GM12878 (cell line): ENCODE measurements around the gene NCF1. TPM values are rescaled to one million over a fixed set of nuclear protein-coding genes. Genes with fewer than 3 reads are reported as not detected.
"Not testable (repeated sequence)": the region's sequence is repeated elsewhere in the genome, so short reads cannot be mapped to it uniquely, and the experiment has no call there.

Source experiments
- ATAC-seq: fragments of 200-7000 bp; cut with Tn5 transposase; 3 replicates; pipeline ENCODE4 v1.9.1; 2020; ENCODE audit warnings: mild to moderate bottlenecking, moderate library complexity
- BruUV-seq: library from RNA; stranded (reverse); fragments of 400-500 nt; replicated peaks from 2 replicates; lab custom pipeline; 2021; lab: Mats Ljungman, UMichigan
- CTCF ChIA-PET: fragments of 300-600 bp; sonication (Branson Sonifier 250); formaldehyde crosslinking; extraction: SDS; loops from one replicate; lab custom pipeline; 2021; ENCODE audit warnings: inconsistent platforms; lab: Yijun Ruan, JAX
- POLR2A ChIA-PET: fragments of 350-600 bp; formaldehyde crosslinking; extraction: SDS; loops from one replicate; lab custom pipeline; 2021; ENCODE audit warnings: inconsistent platforms; lab: Charles Lee
- RAD21 ChIA-PET: fragments of 300-600 bp; sonication (Branson Sonifier 250); formaldehyde crosslinking; loops from one replicate; lab custom pipeline; 2023; ENCODE audit warnings: antibody characterized with exemption; ENCODE audit not compliant: unreplicated experiment; lab: Charles Lee
- SMC1A ChIA-PET: fragments of 300-600 bp; sonication (Branson Sonifier 250); formaldehyde crosslinking; loops from one replicate; lab custom pipeline; 2023; ENCODE audit not compliant: unreplicated experiment, uncharacterized antibody; lab: Charles Lee
- DNase-seq: peaks from one replicate; pipeline ENCODE4 v3.0.0-alpha.2; 2011; ENCODE audit warnings: low read depth, low spot score
- FAIRE-seq: peaks from 3 replicates; lab custom pipeline; 2011; peaks lifted over from hg19 to GRCh38; lab: Jason Lieb, UNC
- H2AFZ ChIP-seq: 2 replicates; pipeline ENCODE4 v1.6.0; 2011; ENCODE audit warnings: low read depth, low read length, control low read depth; ENCODE audit not compliant: control insufficient read depth
- H3K27ac ChIP-seq: 2 replicates; pipeline ENCODE4 v1.5.1; 2011; ENCODE audit warnings: control low read depth; ENCODE audit not compliant: control insufficient read depth, insufficient read depth
- H3K27me3 ChIP-seq, 2 experiments: replicated peaks in 1 of 2; 2 replicates each; pipeline versions ENCODE4 v1.6.0 to v1.6.1; 2011; ENCODE audit warnings: low read length in 1 of 2; ENCODE audit not compliant: control insufficient read depth in 2 of 2, insufficient read depth in 2 of 2
- H3K36me3 ChIP-seq, 2 experiments: 2 replicates each; pipeline ENCODE4 v1.5.1; 2011; ENCODE audit warnings: low read length in 1 of 2; ENCODE audit not compliant: control insufficient read depth in 2 of 2, insufficient read depth in 2 of 2
- H3K4me1 ChIP-seq: 2 replicates; pipeline ENCODE4 v1.6.1; 2011; ENCODE audit warnings: mild to moderate bottlenecking, low read length, moderate library complexity, mixed read lengths; ENCODE audit not compliant: control insufficient read depth, insufficient read depth
- H3K4me2 ChIP-seq: 2 replicates; pipeline ENCODE4 v1.6.0; 2011; ENCODE audit warnings: control low read depth; ENCODE audit not compliant: control insufficient read depth, insufficient read depth
- H3K4me3 ChIP-seq: fragments of 200-600 bp; sonication (generic); 2 replicates; pipeline ENCODE4 v1.5.1; 2016
- H3K79me2 ChIP-seq: 2 replicates; pipeline ENCODE4 v1.6.0; 2011; ENCODE audit warnings: low read length; ENCODE audit not compliant: control insufficient read depth, insufficient read depth
- H3K9ac ChIP-seq: 2 replicates; pipeline ENCODE4 v1.8.0; 2011; ENCODE audit warnings: low read length, control low read depth, mixed read lengths; ENCODE audit not compliant: control insufficient read depth, insufficient read depth
- H3K9me3 ChIP-seq: replicated peaks from 3 replicates; pipeline ENCODE4 v1.5.1; 2011; ENCODE audit warnings: mild to moderate bottlenecking, low read length; ENCODE audit not compliant: control insufficient read depth, insufficient read depth
- H4K20me1 ChIP-seq: 2 replicates; pipeline ENCODE4 v1.6.0; 2011; ENCODE audit not compliant: control insufficient read depth, insufficient read depth
- WGBS: methylation state at CpG from one replicate; pipeline ENCODE4 v1.1.6; 2016; ENCODE audit warnings: low lambda C conversion rate; ENCODE audit not compliant: insufficient replicate concordance, insufficient coverage; ENCODE audit errors: missing lambda C conversion rate; 5-methylcytosine and 5-hydroxymethylcytosine counted together
- in situ Hi-C: fragments of 300-500 bp; cut with MboI; formaldehyde crosslinking; loops from 9 replicates; pipeline ENCODE4 v1.14.3; 2018; ENCODE audit warnings: mixed read lengths
- intact Hi-C: fragments of 100-400 bp; cut with micrococcal nuclease; formaldehyde crosslinking; loops from one replicate; pipeline ENCODE4 v1.14.2; 2022; ENCODE audit not compliant: unreplicated experiment
- polyA plus RNA-seq, 11 experiments: library from polyadenylated mRNA; depleted of rRNA in 4 of 11; unstranded in 6 of 11; stranded (reverse) in 5 of 11; fragments of >200 nt; fragmentation: Nextera tagmentation in 4 of 11; fragmentation: Illumina TruSeq in 1 of 11; extraction: Ambion mirVana in 4 of 11; extraction: Trizol in 1 of 11; gene quantifications; 1 replicate in 1 of 11; 2 replicates in 10 of 11; pipeline versions ENCODE4 v1.2.1 to v1.2.3, GENCODE V29; 2011 to 2016; ENCODE audit warnings: inconsistent platforms in 2 of 11, missing spikeins in 2 of 11, low read depth in 1 of 11
- total RNA-seq, 4 experiments: library from RNA; depleted of rRNA in 3 of 4; stranded (reverse); fragments of >200 nt in 3 of 4; fragmentation: Illumina TruSeq in 1 of 4; extraction: Trizol in 1 of 4; gene quantifications; 2 replicates each; pipeline versions ENCODE4 v1.2.1 to v1.2.3, GENCODE V29; 2013 to 2021

Gene NCF1
- total and polyA plus RNA-seq, 10 of the 15 experiments (the other 5 are each of a cell fraction or from before 2014, with no cell fraction given): 2.8 to 230 (median 134) TPM

DNA sequence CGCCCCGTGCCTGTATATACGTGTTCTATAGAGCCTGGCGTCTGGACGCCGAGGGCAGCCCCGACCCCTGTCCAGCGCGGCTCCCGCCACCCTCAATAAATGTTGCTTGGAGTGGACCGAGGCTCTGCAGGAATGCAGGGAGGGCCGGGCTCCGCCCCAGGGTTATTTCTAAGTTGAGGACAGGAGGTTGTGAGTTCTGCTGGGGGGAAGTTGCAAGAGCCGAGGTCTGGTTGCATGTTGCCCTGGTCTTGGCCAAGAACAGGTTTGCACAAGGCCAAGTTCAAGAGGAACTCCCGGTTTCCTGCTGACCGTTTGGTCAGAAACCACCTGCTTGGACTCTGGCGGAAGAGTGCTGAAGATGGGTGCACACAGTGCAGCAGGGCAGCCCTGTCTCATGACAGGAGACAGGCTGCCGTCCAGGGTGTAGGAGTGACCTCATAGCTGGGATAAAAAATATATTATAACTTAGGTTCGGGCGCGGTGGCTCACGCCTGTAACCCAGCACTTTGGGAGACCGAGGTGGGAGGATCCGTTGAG lies 15.5 kb downstream of the NCF1 start:
- H3K4me1 ChIP-seq, POLR2A ChIA-PET, BruUV-seq, intact Hi-C loops, RAD21 ChIA-PET, H3K9me3 ChIP-seq, H3K4me3 ChIP-seq, H3K36me3 ChIP-seq, H2AFZ ChIP-seq, DNase-seq, H3K9ac ChIP-seq, H3K79me2 ChIP-seq, FAIRE-seq, in situ Hi-C loops, H4K20me1 ChIP-seq, H3K4me2 ChIP-seq, SMC1A ChIA-PET, H3K27me3 ChIP-seq, H3K27ac ChIP-seq, CTCF ChIA-PET: not testable (repeated sequence)
- ATAC-seq: peak; percentile 1
- WGBS: 30% methylated on average over 3 of the region's 24 CpGs

DNA sequence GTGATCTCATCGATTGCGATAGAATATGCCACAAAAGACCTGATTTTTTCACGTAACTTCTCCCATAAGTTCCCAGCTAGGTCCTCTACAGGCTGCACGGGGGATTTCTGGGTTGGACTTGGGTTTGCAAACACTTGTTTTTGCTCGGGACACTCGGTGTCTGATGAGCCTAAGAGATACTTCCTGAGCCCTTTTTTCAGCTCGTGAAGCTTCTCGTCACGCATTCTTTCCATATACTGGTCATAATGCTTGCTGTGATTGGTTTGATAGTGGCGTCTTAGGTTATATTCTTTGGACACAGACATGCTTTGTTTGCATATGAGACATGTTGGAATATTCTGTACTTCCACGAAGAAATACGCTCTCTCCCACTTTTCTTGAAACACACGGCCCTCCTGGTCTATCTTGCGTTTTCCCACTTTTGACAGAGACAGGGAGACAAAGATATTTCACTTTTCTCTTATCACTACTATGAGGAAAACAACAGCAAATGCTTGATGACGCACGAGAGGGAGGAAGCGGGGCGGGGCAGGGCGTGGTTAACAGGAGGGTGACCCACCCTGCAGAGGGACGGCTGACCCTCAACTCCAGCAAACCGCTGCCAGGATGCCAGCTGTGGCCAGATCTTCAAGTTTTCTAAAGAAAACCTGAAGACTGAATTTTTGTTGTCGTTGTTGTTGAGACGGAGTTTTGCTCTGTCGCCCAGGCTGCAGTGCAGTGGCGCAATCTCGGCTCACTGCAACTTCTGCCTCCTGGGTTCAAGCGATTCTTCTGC lies 24.2 kb downstream of the NCF1 start:
- H3K36me3 ChIP-seq, SMC1A ChIA-PET, H4K20me1 ChIP-seq, H3K4me2 ChIP-seq, H3K9me3 ChIP-seq, H3K79me2 ChIP-seq, H3K27ac ChIP-seq, in situ Hi-C loops, ATAC-seq, H3K9ac ChIP-seq, H3K4me3 ChIP-seq, intact Hi-C loops, FAIRE-seq, DNase-seq, H3K27me3 ChIP-seq, BruUV-seq, CTCF ChIA-PET, RAD21 ChIA-PET, POLR2A ChIA-PET, H3K4me1 ChIP-seq, H2AFZ ChIP-seq: not testable (repeated sequence)
- 81% methylated on average over 8 of the region's 27 CpGs for WGBS

DNA sequence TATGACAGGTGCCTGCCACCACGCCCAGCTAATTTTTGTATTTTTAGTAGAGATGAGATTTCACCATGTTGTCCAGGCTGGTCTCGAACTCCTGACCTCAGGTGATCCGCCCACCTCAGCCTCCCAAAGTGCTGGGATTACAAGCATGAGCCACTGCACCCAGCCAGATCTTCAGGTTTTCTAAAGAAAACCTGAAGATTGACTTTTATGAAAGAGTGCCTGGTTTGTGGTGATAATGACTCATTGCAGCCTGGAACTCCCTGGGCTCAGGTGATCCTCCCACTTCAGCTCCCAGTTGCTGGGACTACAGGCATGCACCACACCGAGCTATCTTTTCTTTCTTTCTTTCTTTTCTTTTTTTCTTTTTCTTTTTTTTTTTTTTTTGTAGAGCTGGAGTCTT lies 24.8 kb downstream of the NCF1 start:
- in situ Hi-C loops, FAIRE-seq, H3K4me1 ChIP-seq, RAD21 ChIA-PET, H3K4me3 ChIP-seq, POLR2A ChIA-PET, H3K27ac ChIP-seq, CTCF ChIA-PET, H3K27me3 ChIP-seq, intact Hi-C loops, H3K9ac ChIP-seq, SMC1A ChIA-PET, H3K79me2 ChIP-seq, H4K20me1 ChIP-seq, H2AFZ ChIP-seq, H3K9me3 ChIP-seq, H3K36me3 ChIP-seq, DNase-seq, BruUV-seq, H3K4me2 ChIP-seq: not testable (repeated sequence)
- WGBS: 40% methylated on average over 1 of the region's 4 CpGs
- ATAC-seq: peak; percentile 48; the same call in 2 of the 3 replicates

DNA sequence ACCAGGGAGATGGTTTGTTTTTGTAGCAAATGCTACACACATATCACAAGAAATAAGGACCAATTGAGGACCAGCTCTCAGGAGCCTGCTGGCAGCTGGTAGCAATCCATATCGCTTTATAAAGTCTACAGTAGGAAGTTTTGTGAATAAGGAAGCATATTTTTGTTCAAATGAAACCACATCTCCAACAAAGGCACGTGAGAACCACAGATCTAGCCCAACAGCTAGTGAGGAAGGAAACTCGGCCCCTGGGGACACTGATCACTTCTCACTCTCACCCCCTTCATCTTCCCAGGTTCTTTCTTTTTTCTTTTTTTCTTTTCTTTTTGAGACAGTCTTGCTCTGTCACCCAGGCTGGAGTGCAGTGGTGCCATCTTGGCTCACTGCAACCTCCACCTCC lies 42.1 kb downstream of the NCF1 start:
- H3K27me3 ChIP-seq, DNase-seq, H2AFZ ChIP-seq, FAIRE-seq, in situ Hi-C loops, RAD21 ChIA-PET, CTCF ChIA-PET, SMC1A ChIA-PET, H3K4me2 ChIP-seq, H4K20me1 ChIP-seq, H3K4me1 ChIP-seq, H3K27ac ChIP-seq, BruUV-seq, H3K9me3 ChIP-seq, intact Hi-C loops, H3K4me3 ChIP-seq, H3K79me2 ChIP-seq, H3K9ac ChIP-seq, POLR2A ChIA-PET, ATAC-seq, H3K36me3 ChIP-seq: not testable (repeated sequence)
- WGBS: no CpG with 5 or more reads among the region's 3 CpGs
